HG02571 (cell line): ENCODE measurements around the gene SDC4.
"Not testable (repeated sequence)": the region's sequence is repeated elsewhere in the genome, so short reads cannot be mapped to it uniquely, and the experiment has no call there.

Experiments
- ATAC-seq: cut with Tn5 transposase; IDR thresholded peaks from one replicate; pipeline ENCODE4 v1.9.1; 2021; ENCODE audit warnings: mild to moderate bottlenecking, moderate library complexity; ENCODE audit not compliant: unreplicated experiment

Gene SDC4

DNA sequence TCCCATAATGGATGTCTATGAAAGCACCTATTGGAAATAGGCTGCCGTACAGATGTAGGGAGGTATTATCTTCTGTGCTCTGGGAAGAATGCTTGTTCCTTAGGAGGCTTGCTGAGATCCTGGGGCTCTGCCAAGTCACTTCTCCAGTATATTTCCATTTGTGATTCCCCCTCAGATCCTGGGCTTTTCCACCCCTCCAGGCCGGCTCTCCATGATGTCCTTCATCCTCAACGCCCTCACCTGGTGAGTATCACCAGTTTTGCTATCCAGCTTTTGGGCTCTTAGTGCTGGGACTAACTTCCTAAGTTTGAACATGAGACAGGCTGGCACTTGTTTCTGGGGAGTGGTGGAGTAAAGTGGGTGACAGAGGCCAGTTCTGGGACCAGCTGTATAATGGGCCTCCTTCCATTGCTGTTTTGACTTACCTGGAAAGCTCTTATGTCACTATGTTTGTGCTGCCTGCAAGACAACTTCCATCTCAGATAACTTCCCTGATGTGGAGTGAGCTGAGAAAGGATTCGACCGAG, 17.3 kb upstream of the SDC4 start:
- no peak for ATAC-seq

DNA sequence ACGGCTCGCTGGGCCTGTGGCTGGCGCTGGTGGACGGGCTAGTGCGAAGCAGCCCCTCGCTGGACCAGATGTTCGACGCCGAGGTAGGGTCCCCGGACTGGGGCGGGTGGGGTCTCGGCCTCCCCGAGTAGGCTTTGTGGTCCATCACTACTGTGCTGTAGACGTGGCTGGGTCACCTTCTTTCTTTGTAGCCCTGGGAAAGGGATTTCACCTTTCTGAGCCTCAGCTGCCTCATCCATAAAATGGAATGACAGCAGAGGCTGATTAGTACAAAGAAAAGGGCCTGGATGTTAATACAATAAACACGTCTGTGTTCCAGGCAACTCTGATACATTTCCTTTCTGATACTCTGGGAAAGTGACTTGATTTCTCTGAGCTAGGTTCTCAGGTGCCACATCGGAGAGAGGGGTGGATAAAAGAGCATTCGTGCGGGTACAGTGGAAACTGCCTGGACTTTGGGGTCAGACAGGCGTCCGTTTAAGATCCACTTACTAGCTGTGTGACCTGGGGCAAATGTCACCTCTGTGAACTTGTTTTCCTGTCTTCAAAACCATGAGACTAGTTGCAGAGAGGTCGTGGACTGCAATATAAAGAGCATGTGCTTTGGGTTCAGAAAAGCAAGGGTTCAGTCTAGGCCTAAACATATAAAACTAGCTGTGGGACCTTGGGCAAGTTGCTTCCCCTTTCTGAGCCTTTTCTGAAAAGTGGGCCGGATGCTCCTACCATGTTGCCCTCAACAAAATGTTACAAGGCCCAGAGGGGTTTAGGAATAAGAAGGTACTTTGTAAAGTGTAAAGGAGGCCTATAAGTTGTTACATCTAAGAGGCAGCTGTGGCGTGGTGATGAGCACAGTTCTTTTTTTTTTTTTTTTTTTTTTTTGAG, 15.6 kb upstream of the SDC4 start:
- ATAC-seq: no peak

DNA sequence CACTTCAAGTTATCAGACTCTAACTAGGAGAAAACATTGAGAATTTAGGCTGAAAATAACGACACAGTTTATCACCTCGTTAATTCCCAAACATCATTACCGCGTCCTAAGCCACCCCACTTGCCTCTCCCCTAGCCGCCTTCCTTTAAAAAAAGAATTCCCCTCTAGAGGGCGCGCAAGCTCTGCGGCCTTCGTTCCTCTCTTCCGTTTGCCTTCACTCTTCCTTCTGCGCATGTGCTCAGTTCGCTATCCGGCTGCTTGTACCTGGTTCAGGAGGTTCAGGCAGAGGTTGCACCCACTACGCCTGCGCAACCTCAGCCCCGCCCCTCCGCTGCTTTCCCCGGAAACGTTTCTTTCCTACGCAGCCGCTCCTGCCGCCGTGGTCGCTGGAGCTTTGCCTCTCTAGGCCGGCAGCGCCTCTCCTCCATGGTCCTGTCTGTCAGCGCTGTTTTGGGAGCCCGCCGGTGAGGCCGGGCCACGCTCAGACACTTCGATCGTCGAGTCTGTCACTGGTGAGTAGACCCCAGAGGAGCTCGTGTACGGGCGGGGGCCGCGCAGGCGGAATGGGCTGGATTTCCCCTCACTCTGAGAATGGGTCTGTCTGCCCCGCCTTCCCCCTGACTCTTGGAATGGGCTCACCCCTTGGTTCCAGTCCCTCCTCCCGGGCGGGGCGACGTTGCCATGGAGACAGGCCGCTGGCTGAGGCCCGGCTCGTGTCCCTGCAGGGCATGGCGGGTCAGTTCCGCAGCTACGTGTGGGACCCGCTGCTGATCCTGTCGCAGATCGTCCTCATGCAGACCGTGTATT, 14.8 kb upstream of the SDC4 start, which contains the start of gene SYS1:
Gene SYS1 (plus strand): TSS at position 353 of the 807 bp plus-strand sequence. CDS start 376 bp downstream, at position 729.
- peak; percentile 73 for ATAC-seq

DNA sequence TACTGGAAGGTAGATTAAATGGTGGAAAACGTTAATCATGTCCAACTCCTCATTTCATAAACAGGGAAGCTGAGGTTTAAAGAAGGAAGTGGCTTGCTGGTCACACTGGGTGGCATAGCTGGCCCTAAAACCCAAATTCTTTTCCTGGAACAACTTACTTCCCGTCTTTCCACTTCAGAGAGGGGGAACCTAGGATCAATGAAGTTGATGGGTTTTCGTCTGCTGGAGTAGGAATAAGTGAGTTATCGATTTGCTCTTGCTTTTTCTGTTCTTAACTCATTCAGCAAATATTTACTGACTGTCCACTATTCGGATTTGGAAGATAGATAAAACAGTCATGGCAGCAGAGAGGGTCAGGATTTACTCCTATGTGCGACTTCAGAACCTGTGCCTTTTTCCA, 13.6 kb upstream of the SDC4 start:
- ATAC-seq: no peak

DNA sequence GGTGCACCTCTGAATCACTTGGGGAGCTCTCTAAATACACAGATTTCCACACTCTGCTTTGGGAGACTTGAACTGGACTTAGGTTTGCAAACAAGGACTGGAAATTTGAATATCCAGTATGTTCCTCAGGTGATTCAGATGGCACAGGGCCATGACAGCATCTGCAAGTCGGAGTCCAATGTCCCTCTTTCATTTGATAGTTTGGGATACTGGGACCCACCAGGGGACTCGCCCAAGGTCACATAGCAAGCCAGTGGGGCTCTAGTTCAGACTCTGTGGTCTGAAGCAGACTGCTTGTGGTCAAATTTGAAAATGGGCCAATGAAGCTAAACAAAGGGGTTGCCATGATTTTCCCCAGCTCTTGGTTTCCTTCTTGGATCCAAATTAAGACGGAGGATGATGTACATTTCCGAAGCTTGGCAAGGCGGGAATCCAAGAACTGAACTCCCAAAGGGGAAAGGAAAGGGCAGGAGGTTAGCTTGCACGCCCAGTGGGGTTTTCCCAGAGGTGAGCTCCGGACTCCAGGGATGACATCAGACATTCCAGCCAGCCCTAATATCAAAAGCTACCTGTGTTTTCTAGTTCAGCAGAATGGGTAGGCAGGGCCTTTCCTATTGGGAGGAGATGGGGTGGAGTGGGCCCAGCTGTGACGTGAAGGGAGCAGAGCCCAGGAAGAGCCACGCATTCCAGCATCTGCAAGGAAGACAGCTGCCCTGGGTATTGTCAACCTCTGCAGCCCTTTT, 11.4 kb upstream of the SDC4 start:
- ATAC-seq: no peak

DNA sequence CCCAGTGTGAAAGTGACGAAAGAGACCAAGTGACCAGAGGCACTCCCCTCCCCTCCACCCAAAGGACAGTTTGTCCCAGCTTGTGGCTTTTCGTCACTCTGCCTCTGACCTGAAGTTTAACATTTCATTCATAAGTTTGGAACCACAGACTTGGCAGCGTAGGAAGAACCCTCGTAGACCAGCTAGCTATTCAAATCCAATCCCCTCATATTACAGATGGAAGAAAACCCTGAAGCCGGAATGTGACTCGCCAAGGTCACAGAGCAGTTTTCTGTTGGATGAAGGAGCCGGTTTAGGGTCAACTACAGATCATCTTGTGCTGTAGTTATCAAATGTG, 10.8 kb upstream of the SDC4 start:
- no peak for ATAC-seq

DNA sequence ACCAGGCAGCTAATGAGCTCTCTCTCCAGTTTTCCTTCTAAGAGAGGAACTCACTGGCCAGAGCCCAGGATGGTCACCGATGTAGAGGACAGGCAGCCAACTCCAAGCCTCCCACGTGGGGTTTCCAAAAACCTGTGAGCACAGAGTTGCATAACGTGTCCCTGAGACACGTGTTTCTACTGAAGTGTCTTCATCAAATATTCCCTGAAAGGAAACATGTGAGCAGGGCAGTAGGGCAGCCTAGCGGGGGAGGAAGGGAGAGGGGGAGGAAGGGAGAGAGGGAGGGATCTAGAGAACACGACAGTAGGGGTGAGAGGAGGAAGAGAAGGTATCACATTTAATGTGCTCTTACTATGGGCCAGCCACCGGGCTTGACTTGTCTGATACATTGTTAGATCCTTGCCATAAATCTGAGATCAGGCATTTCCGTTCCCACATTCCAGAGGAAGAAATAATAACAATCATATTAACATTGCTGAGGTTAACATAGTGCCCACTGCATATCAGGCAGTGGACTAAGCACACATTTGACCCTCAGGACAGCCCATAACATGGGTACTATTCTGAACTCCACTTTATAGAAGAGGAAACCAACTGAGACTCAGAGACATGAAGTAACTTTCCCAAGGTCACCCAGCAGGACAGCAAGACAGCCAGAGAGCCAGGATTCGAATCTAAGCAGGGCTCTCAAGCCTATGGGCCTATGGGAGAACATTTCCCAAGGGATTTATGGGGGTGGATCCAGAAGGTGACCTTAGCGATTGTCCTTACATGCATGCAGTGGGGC, 10.3 kb upstream of the SDC4 start:
- no peak for ATAC-seq

DNA sequence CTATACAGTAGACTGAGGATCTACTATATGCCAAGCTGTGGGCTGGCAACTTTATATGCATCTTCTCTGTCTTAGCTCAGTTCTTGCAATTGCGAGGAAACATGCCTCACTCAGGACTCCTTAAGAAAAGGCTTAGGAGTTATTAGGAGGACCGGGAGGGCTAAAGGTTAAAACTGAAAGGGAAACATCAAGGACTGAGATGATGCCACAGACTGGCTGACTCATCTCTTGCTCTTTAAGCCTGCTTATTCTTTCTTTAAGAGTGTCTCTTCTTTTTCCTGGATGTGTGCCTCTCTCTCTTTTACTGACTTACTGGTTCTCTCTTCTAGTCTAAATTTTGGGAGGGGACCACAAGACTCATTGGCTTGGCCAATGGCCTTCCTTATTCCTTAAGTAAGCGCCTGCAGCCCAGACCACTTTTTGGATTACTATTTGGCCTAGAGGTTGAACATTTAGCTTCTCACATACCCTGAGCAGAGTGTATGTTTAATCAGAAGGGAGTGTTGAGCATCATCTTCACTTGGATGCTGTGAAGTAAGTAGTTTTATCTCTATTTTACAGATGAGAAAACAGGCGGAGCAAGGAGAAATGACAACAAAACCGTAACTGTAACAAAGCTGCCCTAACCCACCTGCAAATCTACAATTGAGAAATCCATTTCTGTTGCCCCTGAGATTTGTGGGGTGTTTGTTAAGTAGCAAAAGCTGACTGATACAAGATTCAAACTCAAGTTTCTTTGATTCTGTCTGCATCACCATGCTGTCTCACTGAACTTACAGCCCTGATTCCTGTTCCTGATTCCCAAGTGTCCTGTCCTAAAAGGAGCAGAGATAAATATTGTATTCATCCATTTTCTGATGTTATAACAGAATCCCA, 7.2 kb upstream of the SDC4 start:
- ATAC-seq: no peak

DNA sequence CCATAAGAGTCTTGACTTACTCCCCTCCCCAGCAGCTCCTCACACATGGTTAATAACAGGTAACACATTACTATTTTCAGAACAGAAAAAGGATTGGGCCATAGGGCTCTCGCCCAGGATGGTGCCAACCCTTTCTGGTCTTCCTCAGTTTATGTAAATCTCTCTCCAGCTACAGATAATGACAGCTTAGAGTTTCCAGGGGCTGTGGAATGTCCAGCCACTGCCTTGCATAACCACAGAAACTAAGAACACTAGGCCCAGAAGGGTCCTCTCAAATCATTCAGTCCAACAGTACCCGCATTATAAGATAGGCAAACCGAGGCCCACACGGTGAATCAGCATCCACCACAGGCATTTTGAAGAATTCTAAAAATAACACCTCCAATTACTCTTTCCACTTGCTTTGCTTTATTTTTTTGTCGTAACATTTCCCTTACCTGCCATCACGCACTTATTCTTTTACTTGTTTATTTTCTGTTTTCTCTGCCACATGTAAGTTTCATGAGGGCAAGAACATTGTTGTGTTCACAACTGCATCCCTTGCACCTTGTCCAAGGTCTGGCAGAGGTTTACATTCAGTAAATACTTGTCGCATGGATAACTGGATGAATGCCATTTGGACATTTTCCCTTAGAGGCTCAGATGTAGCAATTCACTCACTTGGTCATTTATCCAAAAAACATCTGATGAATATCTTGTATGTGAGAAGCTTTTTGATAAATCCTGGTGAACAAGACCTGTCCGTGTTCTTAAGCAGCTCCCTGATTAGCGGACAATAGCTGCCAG, 6.4 kb upstream of the SDC4 start:
- no peak for ATAC-seq

DNA sequence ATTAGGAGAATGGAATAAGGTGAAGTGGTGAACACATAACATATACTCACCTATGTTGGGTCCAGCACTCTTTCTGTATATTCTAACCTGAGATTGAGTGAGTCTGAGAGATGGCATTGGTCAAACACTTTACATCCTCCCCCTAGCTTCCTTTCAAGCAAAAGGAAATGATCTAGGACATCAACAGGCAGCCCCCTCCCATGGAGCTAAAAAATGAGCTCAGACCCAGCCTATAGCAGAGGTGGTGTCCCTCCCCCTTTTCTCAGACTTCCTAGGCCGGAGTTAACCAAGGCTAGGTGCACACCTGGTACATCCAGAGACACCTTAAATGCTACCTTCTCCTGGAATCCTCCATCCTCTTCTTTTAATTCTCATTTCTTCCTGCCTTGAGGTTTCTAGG, 5.5 kb upstream of the SDC4 start:
- ATAC-seq: no peak

DNA sequence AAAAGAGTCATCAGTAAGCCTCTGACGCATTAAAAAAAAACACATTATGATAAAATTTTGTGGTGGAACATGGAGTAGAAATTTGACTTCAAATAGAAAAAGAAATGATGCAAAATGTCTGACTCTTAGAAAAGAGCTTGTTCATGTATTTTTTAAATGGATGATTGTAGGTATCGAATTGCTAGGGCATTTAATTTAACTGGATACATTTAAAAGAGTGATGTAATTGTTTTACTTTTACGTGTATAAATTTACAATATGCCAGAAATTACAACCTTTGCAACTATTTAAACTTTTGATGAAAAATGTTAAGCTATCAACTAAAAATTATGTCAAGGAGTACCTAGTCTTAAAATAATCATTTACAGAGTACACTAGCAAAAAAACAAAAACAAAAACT, 4.5 kb upstream of the SDC4 start:
- ATAC-seq: no peak

DNA sequence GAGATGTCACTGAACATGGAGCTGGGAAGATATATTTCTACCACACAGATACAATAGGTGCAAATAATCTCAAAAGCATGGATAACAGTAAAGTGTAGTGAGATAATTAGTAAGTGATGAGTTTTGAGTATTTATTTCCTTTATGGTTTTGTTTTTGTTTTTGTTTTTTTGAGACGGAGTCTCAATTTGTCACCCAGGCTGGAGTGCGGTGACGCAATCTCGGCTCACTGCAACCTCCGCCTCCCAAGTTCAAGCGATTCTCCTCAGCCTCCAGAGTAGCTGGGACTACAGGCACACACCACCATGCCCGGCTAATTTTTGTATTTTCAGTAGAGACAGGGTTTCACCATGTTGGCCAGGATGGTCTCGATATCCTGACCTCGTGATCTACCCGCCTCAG, 2.6 kb upstream of the SDC4 start:
- not testable (repeated sequence) for ATAC-seq

DNA sequence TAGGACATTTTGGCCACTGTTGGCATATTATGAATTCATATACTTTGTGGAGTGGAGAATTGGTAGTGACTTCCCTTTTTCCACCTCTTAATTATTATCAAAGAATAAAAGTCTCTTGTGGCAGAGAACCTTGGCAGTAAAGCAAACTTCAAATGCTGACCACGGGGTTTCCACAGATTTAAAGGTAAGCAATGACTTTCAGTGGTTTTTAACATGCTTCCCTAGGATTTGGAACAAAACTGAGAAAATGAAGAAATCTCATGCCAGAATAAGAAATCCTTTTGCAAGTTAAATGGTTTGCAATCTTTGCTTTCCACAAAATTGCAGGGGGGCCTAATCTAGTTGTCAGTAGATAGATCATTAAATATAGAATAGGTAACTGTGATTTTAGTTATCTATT, 2.0 kb upstream of the SDC4 start:
- ATAC-seq: no peak

DNA sequence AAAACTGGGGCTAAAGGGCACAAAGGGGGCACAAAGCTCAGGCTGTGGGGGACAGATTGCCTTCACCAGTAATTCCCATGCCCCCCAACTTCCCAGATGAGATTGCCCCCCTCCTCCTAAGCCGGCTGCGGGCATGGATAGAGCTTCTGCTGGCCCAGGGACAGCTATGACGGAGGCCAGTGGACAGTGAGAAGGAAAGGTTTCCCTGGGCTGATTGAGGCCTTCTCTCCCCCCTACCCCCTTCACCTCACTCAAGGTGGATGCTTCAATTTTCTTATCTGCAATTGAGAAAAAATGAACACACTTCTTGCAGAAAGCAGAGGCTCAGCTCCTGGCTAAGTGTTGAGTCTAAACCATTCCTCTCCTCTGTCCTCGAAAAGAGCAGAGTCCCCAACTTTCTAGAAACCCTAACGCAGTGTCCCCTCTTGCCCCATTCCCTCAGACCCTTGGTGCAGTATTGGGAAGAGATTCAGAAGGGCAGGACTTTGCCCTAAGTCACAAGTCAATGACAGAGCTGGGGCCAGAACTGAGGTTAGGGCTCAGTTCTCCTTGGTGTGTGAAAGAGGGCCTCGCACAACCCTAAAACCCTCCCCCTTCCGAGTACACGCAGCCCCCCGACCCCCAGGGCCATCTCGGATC, 808 bp downstream of the SDC4 start:
- ATAC-seq: no peak

DNA sequence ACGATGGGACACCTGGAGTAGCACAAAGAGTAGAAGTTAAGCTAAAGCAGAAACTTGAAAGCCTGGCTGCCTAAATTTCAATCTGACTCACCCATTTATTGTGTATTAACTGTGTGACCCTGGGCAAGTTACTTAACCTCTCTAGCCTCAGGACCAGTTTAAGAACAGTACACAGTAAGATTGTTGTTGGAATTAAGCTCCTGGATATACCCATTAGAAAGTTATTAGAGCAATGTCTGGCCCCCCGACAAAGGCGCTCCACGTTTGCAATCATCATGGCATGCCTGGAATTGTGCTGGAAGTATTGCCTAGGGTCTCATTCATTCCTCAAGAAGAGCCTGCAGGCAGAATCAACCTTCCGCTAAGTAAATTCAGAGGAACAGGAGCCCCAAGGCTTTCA, 1.4 kb downstream of the SDC4 start:
- no peak for ATAC-seq

DNA sequence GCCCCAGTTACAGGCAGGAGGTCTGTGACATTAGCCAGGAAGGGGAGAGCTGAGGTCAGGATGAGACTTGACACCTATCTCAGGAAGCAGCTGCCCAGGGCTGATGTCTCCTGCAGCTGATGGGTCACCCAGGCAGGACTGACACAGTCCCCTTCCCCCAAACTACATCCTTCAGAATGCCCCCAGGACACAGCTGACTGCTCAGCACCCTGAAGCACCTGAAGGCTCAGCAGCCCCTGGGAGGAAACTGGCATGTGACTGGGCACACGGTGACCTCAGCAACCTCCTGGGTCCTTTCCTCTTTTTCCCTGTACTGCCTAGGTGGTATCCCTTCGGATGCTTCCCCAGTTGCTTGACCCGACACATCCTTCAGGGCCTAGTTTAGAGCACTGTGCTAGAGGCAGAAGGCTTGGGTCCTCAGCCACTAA, 1.9 kb downstream of the SDC4 start:
- no peak for ATAC-seq

DNA sequence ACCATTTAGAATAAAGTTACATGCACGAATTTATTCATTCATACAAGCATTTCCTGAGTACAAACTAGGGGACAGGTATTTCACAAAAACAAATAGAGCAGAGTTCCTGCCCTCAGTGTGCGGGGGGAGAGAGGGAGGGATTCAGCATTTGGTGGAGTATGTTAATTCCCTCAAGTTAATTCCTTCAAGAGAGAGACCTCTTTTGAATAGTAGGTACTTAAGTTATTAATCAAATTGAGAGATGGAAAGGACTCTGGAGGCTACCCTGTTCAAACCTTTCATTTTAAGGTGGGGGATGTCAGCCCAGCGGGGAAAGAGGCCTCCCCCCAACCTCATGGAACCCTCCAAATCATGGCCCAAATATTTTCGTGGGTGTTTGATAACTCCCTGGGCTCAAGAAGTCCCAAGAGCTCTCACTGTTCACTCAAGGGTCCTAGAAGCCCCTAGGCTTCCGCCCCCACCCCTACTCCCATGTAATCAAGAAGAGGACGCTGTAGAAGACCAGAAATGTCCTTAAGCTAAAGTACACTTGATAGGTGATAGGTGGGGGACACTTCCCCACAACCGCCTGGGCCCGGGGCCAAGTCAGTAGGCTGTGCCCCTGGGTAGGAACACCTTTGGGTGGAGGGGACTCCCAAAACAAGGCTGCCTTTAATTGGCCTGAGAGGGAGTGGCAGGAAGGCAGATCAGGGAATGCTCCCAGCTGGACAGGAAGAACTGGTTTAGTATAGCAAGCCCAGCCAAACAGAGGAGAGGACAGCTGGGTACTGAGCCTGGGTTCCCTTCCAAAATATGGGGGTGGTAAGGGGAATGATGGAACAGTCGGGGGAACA, 2.9 kb downstream of the SDC4 start:
- no peak for ATAC-seq
